HG02885 (cell line): ENCODE data around the gene TM9SF2.
A peak's percentile ranks its signal among the peaks of the same experiment; 100 is the strongest.
"Not testable (repeated sequence)": the region's sequence is repeated elsewhere in the genome, so short reads cannot be mapped to it uniquely, and the experiment has no call there.

ENCODE experiments used
- ATAC-seq: cut with Tn5 transposase; IDR thresholded peaks from one replicate; pipeline ENCODE4 v1.9.1; 2021; ENCODE audit warnings: mild to moderate bottlenecking; ENCODE audit not compliant: unreplicated experiment, poor library complexity

Gene TM9SF2

GRCh38 chr13:99501184-99501847 lies at the start of gene TM9SF2:
Gene TM9SF2 (plus strand): TSS chr13:99501472. CDS start chr13:99501607, 135 bp downstream.
- peak; percentile 61 for ATAC-seq

DNA sequence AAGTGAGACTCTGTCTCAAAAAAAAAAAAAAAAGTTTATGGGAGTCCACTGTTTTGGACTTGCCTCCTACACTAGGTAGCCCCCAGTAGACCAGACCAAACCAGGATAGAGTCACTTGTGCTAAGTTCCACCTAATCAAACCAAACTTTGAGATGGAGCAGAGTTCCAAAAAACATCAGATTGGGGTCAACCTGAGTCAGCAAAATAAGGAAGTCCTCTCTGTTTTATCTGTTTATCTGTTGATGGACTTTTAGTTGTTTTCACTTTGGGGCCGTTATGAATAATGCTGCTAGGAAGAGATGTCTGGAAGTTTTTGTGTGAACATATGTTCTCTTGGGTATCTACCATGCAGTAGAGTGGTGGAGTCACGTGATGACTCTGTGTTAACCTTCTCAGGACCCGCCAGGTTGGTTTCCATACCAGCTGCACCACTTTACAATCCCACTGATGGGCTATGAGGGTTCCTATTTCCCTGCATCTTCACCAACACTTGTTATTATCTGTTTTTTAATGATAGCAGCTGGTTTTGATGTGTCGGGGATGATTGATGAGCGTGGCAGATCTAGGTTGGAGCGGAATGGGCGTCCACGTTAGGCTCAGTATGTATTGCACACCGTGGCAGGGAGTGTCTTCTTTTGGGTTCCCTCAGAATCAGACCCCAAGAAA lies 46.6 kb upstream of the TM9SF2 start:
- no peak for ATAC-seq

- no peak for ATAC-seq
These were observed 42.0 kb upstream of the TM9SF2 start for GRCh38 chr13:99459099-99459850.

DNA sequence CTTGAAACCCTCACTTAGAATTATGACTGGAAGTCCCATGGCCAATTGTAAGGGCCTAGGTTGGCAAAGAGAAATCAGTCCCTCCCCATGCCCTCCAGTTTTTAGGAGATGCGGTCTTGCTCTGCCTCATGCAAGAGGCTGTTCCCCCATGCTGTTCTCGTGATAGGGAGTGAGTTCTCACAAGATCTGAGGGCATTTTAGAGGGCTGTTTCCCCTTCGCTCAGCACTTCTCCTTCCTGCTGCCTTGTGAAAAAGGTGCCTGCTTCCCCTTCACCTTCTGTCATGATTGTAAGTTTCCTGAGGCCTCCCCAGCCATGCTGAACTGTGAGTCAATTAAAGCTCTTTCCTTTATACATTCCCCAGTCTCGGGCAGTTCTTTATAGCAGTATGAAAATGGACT lies 40.5 kb upstream of the TM9SF2 start:
- not testable (repeated sequence) for ATAC-seq

DNA sequence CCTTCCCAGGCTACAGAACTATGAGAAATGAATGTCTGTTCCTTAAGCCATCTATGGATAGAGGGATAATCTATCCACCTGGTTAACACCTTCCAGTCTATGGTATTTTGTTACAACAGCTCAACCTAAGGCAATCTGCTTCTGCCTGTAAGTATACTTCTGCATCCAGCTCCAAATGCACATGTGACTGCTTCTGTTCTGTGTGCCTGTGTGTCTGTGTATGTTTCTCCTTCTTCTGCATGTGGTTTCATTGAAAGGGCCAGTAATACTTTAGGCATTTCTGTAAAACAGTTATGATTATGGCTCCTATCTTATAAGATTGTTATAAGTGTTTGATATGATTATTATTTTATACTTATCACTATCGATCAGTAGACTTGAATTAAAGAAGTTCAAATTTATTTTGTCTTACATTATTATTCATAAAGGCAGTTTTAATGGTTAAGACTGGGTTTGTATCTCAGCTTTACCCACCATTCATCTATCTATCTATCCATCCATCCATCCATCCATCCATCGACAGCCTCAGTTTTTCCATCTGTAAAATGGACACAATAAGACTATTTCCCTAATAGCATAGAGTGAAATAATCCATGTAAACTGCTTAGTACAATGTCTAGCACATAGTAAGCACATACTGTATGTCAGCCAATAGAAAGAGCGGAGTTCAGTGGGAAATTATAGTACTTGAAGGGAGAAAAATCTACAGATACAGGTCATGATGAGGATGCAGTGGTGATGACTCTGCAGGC lies 37.5 kb upstream of the TM9SF2 start:
- no peak for ATAC-seq

DNA sequence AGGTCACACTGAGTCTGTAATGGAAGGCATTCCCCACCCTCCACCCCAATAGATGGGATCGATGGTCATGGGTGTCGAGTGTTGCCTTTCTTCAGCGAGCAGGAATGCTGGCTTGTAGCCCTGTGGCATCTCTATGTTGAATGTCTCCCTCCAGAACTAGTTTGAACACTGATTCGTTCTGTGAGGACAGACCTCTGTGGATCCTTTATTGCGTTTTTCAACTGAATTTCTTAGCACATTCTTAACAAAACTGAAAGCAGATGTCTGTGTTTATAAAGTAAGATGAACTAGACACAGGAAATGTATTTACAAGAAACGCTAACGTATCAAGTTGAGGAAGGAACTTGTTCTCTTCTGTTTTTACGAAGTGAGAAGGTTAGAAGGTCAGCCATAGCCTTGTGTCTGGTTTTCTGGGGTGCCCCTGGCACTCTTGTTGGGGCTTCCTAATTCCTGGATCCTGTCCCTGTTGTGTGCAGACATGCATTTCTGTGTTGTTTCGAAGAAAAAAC lies 36.8 kb upstream of the TM9SF2 start:
- no peak for ATAC-seq

GRCh38 chr13:99465454-99465853 lies 35.8 kb upstream of the TM9SF2 start:
- ATAC-seq: no peak

GRCh38 chr13:99467764-99468163 lies 33.5 kb upstream of the TM9SF2 start:
- no peak for ATAC-seq

DNA sequence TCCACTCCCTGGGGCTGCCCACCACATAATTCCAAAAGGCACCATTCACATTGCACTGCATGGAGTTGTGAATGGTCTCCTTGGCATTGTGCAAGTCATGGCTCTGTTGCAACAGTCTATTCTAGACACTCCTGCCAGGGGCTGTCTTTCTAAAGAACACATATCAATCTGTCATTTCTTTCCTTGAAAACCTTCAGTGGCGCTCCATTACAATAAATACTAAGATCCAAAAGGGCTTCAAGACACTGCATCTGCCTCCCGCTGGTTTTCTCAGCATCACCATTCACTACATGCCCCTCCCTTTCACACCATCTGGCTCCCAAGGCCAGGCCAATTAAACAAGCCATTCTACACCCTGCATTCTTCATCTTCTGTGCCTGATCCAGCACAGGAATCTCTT lies 32.2 kb upstream of the TM9SF2 start:
- no peak for ATAC-seq

DNA sequence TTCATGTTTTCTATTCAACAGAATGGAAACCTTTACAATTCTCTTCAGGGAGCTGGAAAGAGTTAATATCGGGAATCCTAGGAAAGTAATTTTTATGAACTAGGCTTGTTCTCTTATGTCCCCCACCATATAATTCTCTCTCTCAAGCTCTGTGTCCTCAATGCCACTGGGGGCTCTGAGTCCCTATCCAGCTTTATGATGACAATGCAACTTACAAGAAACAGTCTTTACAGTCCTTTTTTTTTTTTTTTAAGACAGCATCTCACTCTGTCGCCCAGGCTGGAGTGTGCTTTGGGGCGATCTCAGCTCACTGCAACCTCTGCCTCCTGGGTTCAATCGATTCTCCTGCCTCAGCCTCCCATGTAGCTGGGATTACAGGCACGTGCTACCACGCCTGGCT lies 31.2 kb upstream of the TM9SF2 start:
- no peak for ATAC-seq

GRCh38 chr13:99471221-99472121 lies 29.8 kb upstream of the TM9SF2 start:
- ATAC-seq: no peak

GRCh38 chr13:99472122-99472440 lies 29.2 kb upstream of the TM9SF2 start:
- no peak for ATAC-seq

DNA sequence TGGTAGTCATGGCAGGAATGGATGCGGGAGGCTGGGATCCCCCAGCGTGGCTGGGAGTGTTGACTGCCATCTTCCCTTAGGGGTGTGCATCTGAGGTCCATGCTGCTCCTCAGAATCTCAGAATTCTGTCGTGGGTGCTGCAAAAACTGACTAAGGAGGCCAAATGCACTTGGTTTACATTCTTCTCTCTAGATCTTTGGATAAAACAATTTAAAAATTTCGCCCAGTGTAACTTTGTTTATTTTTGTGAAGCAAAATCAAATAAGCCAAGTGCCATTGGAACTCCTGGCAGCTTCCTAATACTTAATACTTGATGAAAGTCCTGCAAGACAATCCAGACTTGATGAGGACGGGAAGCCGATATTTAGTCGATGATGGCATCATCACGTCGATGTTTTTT lies 27.8 kb upstream of the TM9SF2 start:
- ATAC-seq: no peak

- no peak for ATAC-seq
These were observed 24.6 kb upstream of the TM9SF2 start for GRCh38 chr13:99476648-99477047.

DNA sequence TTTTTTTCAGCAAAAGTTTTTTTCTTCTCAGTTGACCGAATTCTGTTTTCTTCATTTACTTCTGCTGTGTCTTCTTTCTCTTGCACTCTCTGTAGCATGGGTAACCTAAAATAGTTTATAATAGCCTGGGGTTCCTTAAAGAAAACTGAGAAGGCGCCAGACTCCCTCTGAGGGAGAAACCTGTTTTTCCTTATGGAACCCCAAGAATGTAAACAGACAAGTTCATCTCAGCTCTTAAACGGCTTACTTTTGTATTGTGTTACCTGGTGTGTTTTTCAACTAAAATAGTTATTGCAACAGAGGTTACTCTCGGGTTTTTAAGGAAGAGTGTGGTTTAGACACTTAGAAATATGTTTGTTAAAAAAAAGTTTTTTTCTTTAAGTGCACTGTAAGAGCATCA lies 23.8 kb upstream of the TM9SF2 start:
- no peak for ATAC-seq

- ATAC-seq: no peak
These were observed 19.9 kb upstream of the TM9SF2 start for GRCh38 chr13:99481366-99481765.

DNA sequence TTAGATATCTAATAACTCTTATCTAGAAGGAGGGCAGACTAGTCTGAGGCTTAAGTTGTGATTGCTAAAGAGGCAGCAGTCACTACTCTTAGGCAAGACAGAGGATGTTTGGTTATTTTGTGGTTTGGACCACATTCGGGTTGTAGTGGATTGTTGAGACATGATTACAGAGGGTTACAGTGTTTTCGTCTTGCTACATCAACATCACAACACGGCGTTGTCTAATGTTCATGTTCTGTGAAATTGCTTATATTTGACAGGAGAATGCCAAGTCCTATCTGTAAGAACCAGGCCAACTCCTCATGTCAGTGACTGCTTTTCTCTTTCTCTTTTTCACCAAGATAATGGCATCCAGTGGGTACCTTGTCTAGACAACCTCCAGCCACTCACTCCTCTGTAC lies 16.8 kb upstream of the TM9SF2 start:
- ATAC-seq: no peak

GRCh38 chr13:99486996-99487395 lies 14.3 kb upstream of the TM9SF2 start:
- ATAC-seq: no peak

DNA sequence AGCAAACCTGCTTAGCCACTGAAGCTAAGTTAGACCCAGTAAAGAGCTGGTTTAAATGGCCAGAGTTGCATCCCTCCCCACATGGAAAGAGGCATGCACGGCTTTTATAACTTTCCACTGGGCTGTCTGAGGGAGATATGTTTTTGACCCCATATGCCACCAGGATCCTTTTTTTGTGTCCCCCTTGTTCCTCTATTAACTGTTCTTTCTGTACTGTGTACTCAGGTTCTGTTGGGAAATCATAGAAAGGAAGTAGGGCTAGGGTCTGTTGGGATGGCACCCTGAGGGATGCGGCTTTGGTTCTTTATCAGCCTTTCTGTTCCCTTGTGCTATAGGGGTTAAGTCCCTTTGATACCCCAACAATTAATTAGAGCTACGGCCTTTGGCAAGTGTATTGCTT lies 12.2 kb upstream of the TM9SF2 start:
- no peak for ATAC-seq

DNA sequence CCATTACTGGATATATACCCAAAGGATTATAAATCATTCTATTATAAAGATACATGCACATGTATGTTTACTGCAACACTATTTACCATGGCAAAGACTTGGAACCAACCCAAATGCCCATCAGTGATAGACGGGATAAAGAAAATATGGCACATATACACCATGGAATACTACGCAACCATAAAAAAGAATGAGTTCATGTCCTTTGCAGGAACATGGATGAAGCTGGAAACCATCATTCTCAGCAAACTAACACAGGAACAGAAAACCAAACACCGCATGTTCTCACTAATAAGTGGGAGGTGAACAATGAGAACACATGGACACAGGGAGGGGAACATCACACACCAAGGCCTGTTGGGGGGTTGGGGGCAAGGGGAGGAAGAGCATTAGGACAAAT lies 9.5 kb upstream of the TM9SF2 start:
- not testable (repeated sequence) for ATAC-seq
